Gastroesophageal sphincter (tissue), 4 donors: ENCODE results near the gene STIM2. TPM values are rescaled to one million over a fixed set of nuclear protein-coding genes. Genes with fewer than 3 reads are reported as not detected.

Experiments
- ATAC-seq: fragments of 150-250 bp; one replicate; pipeline ENCODE4 v1.9.1; 2016; ENCODE audit warnings: mild to moderate bottlenecking, moderate library complexity
- H3K27ac ChIP-seq, 4 donors: fragments of 200-600 bp; sonication (generic) in 3 of 4; 1 replicate in 3 of 4; 2 replicates in 1 of 4; pipeline ENCODE4 v1.5.1; 2016 to 2019
- H3K27me3 ChIP-seq: fragments of 200-600 bp; sonication (generic); one replicate; pipeline ENCODE4 v1.5.1; 2019
- H3K36me3 ChIP-seq, 2 donors: fragments of 200-600 bp; sonication (generic); one replicate each; pipeline ENCODE4 v1.5.1; 2019; ENCODE audit warnings: control low read depth in 1 of 2
- H3K4me1 ChIP-seq, 3 donors: fragments of 200-600 bp; sonication (generic); 1 replicate in 2 of 3; 2 replicates in 1 of 3; pipeline ENCODE4 v1.5.1; 2016 to 2019; ENCODE audit warnings: control low read depth in 2 of 3
- H3K4me3 ChIP-seq, 2 donors: fragments of 200-600 bp; sonication (generic); one replicate each; pipeline ENCODE4 v1.5.1; 2019; ENCODE audit warnings: mild to moderate bottlenecking in 1 of 2, moderate library complexity in 1 of 2
- H3K9me3 ChIP-seq, 3 donors: fragments of 200-600 bp; sonication (generic); one replicate each; pipeline ENCODE4 v1.5.1; 2017 to 2019; ENCODE audit warnings: control low read depth in 2 of 3
- EP300 ChIP-seq: sonication (generic); formaldehyde crosslinking; IDR thresholded peaks from one replicate; pipeline ENCODE4 v1.6.1; 2017; ENCODE audit warnings: antibody characterized with exemption, mild to moderate bottlenecking
- POLR2A ChIP-seq, 2 donors: fragments of 450-650 bp; IDR thresholded peaks; one replicate each; pipeline ENCODE4 v1.6.1; 2017; ENCODE audit warnings: antibody characterized with exemption in 2 of 2, mild to moderate bottlenecking in 2 of 2, moderate library complexity in 1 of 2
- POLR2AphosphoS5 ChIP-seq: sonication (generic); formaldehyde crosslinking; IDR thresholded peaks from one replicate; pipeline ENCODE4 v1.6.1; 2017; ENCODE audit warnings: antibody characterized with exemption
- WGBS, 2 donors: methylation state at CpG; one replicate each; pipeline ENCODE4 v1.1.5; 2018; ENCODE audit warnings: low coverage in 1 of 2; 5-methylcytosine and 5-hydroxymethylcytosine counted together
- total RNA-seq, 4 donors: library from RNA; depleted of rRNA; stranded (reverse); fragments of >200 nt; gene quantifications; one replicate each; pipeline ENCODE4 v1.1.0, GENCODE V29; 2016
- TF ChIP-seq, protein P1 (sequence below), 4 experiments: fragments of 200-600 bp in 2 of 4; fragments of 450-650 bp in 2 of 4; sonication (generic) in 1 of 4; IDR thresholded peaks; one replicate each; pipeline ENCODE4 v1.5.1; 2017 to 2019; ENCODE audit warnings: antibody characterized with exemption in 4 of 4, mild to moderate bottlenecking in 2 of 4, moderate library complexity in 2 of 4

The STIM2 gene
- total RNA-seq, 4 donors from 2014 or later, result 8.4 to 11.6 (median 10.5) TPM

GRCh38 chr4:26840786-26841185, 19.9 kb upstream of the STIM2 start:
- Histone ChIP-seq H3K27ac (no peak overlapping the region), H3K4me1 (peaks cover 0 to 5% (median 0%) of the 10 kb centered on the region in 3 donors), H3K36me3 (no peaks in the 10 kb centered on the region), H3K9me3 (no peaks in the 10 kb centered on the region), H3K27me3 (no peaks in the 10 kb centered on the region), H3K4me3 (no peak overlapping the region)
- TF ChIP-seq POLR2A (IDR thresholded peaks at IDR 0.05) (no peak), EP300 (no peak), POLR2AphosphoS5 (no peak)
- TF ChIP-seq, protein P1, sequence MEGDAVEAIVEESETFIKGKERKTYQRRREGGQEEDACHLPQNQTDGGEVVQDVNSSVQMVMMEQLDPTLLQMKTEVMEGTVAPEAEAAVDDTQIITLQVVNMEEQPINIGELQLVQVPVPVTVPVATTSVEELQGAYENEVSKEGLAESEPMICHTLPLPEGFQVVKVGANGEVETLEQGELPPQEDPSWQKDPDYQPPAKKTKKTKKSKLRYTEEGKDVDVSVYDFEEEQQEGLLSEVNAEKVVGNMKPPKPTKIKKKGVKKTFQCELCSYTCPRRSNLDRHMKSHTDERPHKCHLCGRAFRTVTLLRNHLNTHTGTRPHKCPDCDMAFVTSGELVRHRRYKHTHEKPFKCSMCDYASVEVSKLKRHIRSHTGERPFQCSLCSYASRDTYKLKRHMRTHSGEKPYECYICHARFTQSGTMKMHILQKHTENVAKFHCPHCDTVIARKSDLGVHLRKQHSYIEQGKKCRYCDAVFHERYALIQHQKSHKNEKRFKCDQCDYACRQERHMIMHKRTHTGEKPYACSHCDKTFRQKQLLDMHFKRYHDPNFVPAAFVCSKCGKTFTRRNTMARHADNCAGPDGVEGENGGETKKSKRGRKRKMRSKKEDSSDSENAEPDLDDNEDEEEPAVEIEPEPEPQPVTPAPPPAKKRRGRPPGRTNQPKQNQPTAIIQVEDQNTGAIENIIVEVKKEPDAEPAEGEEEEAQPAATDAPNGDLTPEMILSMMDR (IDR thresholded peaks at IDR 0.05), result no peak
- 82 to 93% methylated on average over 2 to 4 of the region's 5 CpGs for WGBS, 2 donors
- no peak for ATAC-seq

GRCh38 chr4:26842911-26843310, 17.7 kb upstream of the STIM2 start:
- Histone ChIP-seq H3K9me3 (no peaks in the 10 kb centered on the region), H3K36me3 (no peaks in the 10 kb centered on the region), H3K27ac (no peak overlapping the region), H3K4me3 (no peak overlapping the region), H3K4me1 (peaks cover 0 to 5% (median 0%) of the 10 kb centered on the region in 3 donors), H3K27me3 (no peaks in the 10 kb centered on the region)
- TF ChIP-seq, protein P1 (IDR thresholded peaks at IDR 0.05), result no peak
- no peak for TF ChIP-seq POLR2AphosphoS5
- no peak for TF ChIP-seq POLR2A (IDR thresholded peaks at IDR 0.05)
- TF ChIP-seq EP300, result no peak
- ATAC-seq, result no peak
- WGBS, 2 donors, result 44 to 66% methylated on average over 2 of the region's 2 CpGs

GRCh38 chr4:26850528-26850927, 10.1 kb upstream of the STIM2 start:
- H3K27ac ChIP-seq, result no peak overlapping the region
- no peak overlapping the region for H3K4me3 ChIP-seq
- no peaks in the 10 kb centered on the region for H3K9me3 ChIP-seq
- ATAC-seq, result no peak
- 82 to 100% methylated on average over 1 of the region's 1 CpG for WGBS, 2 donors
- H3K36me3 ChIP-seq, result no peaks in the 10 kb centered on the region
- TF ChIP-seq EP300 (no peak), POLR2AphosphoS5 (no peak), POLR2A (IDR thresholded peaks at IDR 0.05) (no peak)
- TF ChIP-seq, protein P1 (IDR thresholded peaks at IDR 0.05), result no peak
- no peaks in the 10 kb centered on the region for H3K4me1 ChIP-seq
- H3K27me3 ChIP-seq, result no peaks in the 10 kb centered on the region

GRCh38 chr4:26851129-26851528, 9.5 kb upstream of the STIM2 start:
- no peak overlapping the region for H3K27ac ChIP-seq
- no peaks in the 10 kb centered on the region for H3K9me3 ChIP-seq
- H3K27me3 ChIP-seq, result no peaks in the 10 kb centered on the region
- no peaks in the 10 kb centered on the region for H3K36me3 ChIP-seq
- WGBS, 2 donors, result 100% methylated on average over 2 of the region's 2 CpGs
- no peak overlapping the region for H3K4me3 ChIP-seq
- H3K4me1 ChIP-seq, result no peaks in the 10 kb centered on the region
- no peak for TF ChIP-seq POLR2AphosphoS5
- no peak for TF ChIP-seq POLR2A (IDR thresholded peaks at IDR 0.05)
- TF ChIP-seq, protein P1 (IDR thresholded peaks at IDR 0.05), result no peak
- TF ChIP-seq EP300, result no peak
- ATAC-seq, result no peak

- Histone ChIP-seq H3K9me3 (no peaks in the 10 kb centered on the region), H3K4me3 (no peak overlapping the region), H3K27me3 (no peaks in the 10 kb centered on the region), H3K36me3 (no peaks in the 10 kb centered on the region), H3K27ac (no peak overlapping the region), H3K4me1 (peaks cover 5 to 21% (median 12%) of the 10 kb centered on the region in 3 donors)
- WGBS, 2 donors, result 40 to 81% methylated on average over 1 to 5 of the region's 6 CpGs
- TF ChIP-seq POLR2A (IDR thresholded peaks at IDR 0.05), result no peak
- TF ChIP-seq EP300, result no peak
- TF ChIP-seq, protein P1 (IDR thresholded peaks at IDR 0.05), result no peak
- TF ChIP-seq POLR2AphosphoS5, result no peak
- ATAC-seq, result no peak
These were observed 5.9 kb upstream of the STIM2 start for GRCh38 chr4:26854701-26855100.
